GM21360 (cell line): Measurements from ENCODE around the gene GPR146.

ENCODE experiments used
- ATAC-seq: cut with Tn5 transposase; IDR thresholded peaks from one replicate; pipeline ENCODE4 v1.9.1; 2021; ENCODE audit warnings: mild to moderate bottlenecking, moderate library complexity; ENCODE audit not compliant: unreplicated experiment

Gene GPR146

DNA sequence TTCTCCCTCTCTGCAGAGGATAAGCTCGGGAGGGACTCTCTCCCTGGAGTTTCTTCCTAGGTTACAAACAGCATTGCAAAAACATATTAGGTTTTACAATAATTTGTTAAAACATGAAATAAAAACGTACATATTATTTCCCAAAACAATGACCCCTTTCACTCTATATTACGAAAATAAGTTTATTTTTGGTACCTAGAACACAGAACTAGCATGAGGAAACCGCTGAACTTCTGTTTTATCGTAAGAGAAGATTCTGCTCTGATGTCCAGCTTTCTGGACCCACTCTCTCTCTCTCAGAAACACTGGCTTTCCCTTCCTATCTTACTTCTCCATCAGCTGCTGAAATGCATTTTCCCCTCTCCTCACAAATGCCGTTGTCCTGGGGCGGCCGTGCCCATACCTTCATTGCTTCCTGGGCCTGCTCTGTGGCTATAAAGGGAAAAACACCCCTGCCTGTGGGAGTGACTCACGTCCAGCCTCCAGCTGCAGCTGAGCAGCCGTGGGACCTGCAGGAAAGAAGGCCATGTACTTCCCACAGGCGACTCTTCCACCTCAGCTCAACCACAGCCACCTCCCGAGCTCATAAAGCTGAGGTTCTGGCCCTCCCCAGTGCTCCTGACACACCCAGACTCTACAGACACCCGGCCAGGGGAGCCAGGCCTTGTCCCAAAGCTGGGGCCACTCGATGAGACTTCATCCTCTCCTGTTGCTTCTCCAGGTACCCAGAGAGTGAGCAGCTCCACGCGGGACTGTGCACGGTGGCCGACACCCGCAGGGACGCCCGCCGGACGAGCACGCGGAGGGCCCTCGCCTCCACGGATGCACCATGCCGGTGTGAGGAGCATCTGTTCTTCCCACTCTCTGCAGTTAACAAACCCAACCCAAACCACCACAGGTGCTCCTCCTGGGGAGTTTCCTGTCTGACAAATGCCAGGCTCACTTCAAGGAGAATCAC is 46.6 kb downstream of the GPR146 start:
- ATAC-seq: no peak

GRCh38 chr7:1091644-1092027 is 47.3 kb downstream of the GPR146 start:
- no peak for ATAC-seq

- ATAC-seq: no peak
Measured at GRCh38 chr7:1092161-1092632, 47.9 kb downstream of the GPR146 start.

DNA sequence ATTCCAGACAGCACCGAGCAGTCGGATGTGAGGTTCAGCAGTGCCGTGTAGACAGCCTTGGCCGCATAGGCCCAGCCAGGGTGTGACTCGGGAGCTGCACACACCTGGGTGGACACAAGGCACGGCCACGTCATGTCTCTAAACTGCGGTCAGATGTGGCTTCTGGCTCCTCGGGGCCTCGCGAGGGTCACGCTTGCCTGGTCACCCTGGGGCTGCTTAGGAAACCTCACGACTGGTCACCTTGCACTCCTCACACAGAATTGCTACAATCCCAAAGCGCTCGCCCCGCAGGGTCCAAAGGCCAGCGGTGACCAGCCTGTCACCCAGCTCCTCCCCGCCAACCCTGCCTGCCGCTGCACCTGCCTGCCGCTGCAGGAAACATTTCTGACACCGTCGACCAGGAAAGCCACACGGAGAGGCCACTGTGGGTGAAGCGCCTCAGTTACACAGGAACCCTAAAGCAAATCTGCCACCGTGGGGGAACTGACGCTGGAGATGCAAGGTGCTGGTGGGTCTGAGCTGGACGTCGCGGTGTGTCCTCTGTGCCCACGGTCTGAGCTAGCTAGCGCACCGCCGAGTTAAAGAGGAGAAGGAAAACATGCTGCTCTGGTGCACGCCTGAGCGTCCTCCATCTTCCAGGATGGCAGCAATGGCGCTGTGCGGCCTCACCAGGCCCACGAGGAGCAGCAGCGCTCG is 48.6 kb downstream of the GPR146 start:
- no peak for ATAC-seq

GRCh38 chr7:1093502-1093843 is 49.1 kb downstream of the GPR146 start:
- no peak for ATAC-seq

GRCh38 chr7:1093916-1094508 is 49.7 kb downstream of the GPR146 start:
- no peak for ATAC-seq

DNA sequence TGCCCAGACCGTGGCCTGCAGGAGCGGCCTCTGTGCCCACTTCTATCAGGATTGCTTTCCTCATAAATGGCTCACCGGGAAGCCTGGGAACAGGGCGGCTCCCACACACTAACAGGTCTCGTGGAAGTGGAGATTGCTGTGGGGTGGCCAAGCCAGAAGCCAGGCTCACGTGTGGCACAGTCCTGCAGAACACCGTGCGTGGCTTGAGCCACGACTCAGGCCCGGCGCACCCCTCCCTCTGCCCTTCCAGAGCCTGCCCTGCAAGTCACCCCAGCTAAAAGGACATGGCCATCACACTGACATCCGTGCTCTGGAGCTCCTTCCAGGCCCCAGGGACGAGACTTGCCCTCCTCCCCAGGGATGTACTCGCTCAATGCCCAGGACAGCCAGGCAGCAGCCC is 50.5 kb downstream of the GPR146 start:
- ATAC-seq: no peak

- no peak for ATAC-seq
Measured at GRCh38 chr7:1095621-1096155, 51.3 kb downstream of the GPR146 start.

DNA sequence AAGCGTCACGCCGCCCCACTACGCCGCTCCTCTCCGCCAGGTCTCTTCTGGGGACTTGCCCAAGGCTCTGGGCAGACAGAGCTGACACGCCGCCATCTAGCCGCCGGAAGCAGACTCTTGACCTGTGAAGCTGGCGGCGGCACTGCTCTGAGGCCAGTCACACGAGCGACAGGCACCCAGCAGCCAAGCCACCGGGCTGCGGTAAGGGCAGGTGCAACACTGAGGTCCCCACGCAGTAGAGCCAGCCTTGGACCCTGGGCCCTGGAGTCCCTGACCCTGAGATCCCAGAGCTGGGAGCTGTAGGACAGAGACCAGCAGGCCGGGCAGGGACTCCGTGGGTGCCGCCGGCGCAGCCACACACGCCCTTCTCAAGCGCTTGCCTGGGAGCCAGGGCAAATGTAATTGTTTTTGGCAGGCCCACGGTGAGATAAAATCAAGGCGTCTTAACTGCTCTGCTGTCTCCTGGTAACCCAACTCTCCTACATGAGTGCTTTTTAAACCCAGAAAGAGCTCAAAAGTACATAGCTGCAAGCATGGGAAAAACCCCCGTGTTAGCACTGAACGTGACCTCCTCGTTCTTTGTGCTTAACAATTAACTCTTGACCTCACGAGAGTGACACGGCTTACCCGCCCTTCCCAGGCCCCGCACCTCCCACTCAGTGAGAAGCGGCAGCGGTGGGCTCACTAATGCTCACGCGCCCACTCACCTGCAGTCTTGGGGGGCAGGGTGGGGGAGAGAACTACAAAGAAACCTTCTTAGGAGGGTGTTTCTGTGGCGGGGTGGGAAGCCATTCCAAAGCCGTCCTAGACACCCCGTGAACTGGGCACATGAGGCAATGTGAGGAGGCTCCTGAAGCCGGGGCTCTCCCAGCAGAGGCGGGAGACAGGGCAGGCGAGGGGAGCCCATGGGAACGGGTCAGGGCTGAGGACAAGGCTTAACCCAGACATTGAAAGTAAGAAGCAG is 52.1 kb downstream of the GPR146 start:
- no peak for ATAC-seq

- no peak for ATAC-seq
Measured at GRCh38 chr7:1097120-1097504, 52.8 kb downstream of the GPR146 start.

- ATAC-seq: no peak
Measured at GRCh38 chr7:1098243-1099153, 54.2 kb downstream of the GPR146 start.

DNA sequence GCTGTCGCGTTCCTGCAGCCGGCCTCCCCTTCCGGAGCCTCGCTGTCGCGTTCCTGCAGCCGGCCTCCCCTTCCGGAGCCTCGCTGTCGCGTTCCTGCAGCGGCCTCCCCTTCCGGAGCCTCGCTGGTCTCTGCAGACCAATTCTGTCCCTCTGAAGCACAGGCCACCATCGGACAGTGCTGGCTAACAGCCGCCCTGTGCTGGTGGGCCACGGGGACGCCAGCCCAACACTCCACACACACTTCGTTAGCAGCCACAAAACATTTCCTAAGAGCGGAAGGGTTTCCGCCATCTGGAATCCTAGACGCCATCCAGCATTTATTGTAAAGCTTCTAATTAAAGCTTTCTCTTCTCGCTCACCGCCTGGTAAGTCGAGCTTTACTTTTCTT is 54.8 kb downstream of the GPR146 start:
- no peak for ATAC-seq

DNA sequence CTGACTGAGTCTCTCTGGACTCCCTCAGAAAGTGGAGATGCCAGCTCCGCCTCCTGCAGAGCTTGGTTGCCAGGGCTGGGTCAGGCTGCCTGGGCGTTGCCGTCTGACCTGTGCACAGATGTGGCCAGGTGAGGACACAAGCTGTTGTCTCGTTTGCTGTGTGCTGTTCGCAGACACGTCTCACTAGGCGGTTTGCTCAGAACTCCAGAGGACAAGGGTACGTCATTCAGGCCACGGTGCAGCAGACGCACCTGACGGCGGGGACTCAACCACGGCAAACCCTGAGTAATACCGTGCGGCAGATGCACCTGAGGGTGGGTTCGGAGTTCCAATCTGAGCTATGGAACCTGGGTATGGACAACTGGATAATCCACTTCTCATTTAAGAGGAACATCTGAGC is 55.3 kb downstream of the GPR146 start:
- ATAC-seq: no peak

DNA sequence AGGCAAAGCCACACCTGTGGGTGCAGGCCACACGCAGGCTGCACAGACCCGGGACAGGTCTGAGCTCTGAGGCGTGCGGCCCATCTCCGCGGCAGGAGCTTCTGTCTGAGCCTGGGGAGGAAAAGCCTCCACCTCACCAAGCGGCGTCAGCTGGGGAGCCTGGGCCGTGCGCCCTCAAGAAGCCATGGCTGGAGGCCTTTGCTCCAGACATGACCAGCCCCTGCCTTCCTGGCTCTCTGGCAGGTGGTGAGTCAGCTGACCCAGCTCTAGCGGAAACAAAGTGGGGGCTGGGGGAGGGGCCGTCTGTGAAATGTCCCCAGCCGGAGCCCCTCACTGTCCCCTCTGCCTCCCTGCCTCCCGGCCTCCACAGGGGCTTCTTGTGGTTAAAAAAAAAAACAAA is 56.0 kb downstream of the GPR146 start:
- ATAC-seq: no peak

DNA sequence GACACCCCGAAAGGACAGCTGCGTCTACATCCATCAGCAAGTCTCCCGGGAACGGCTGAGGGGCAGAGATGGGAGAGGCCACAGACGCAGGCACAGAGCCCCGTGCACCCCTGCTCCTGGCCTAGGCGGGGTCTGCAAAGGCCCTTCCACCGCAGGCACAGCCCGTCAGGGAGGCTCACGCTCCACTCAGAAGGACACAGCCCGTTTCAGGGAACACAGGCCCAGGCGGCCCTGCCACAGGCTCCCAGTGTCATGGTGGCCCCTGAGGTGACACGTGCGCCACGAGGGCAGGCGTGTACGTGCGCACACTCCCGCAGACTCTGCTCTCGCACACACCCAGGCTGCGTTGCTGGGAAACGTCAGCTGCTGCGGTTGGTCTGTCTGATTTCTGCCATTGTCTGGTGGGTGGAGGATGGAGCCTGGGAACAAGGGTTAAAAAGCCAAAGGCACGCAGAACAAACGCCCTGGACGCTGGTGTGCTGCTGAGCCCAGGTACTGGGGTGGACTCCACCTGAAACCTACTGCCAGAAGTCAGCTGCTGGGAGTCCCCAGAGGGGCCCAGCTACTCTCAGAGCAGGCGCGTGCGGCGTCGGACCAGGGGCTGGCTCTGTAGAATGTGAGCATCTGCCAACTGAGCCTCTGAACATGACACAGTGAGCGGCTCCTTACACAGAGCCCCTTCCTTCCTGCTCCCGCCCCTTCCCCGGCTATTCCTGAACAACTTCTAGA is 56.7 kb downstream of the GPR146 start:
- no peak for ATAC-seq

GRCh38 chr7:1101563-1102431 is 57.5 kb downstream of the GPR146 start:
- ATAC-seq: no peak

DNA sequence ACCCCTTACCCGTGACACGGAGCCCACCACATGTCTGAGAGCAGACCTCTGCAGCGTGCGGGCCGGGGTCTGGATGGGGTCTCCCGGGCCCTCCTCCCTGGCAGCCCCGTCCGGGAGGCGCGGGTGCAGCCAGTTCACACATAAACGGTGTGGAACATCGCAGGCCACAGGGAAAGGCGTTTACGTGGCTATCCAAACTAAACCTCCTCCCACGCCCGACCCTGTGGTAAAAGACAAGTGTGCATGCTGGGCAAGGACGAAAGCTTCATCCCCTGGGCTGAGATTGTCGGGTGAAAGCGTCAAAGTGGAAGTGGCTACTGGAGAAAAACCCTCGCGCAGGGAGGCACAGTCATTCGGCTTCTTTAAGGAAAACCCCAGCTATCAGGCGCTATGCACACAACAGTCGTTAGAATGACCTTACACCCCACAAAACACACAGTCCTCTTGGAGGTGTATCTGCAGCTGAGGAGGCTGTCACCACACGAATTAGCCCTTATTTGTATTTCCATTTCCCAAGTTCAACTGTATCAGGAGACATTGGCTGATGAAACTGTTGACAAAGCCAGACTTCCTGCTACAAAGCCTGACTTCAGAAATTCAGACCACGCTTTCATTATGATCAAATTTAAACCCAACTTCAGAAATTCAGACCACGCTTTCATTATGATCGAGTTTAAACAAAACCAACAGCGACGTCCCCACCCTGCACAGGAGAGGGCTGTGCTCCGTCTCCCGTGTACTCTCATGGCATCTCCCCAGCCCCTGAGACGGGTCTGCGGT is 58.9 kb downstream of the GPR146 start:
- ATAC-seq: no peak
